Suprapubic skin (tissue), 4 donors: Measurements from ENCODE around the gene KRT78. TPM values are rescaled to one million over a fixed set of nuclear protein-coding genes. Genes with fewer than 3 reads are reported as not detected.
"Not testable (repeated sequence)": the region's sequence is repeated elsewhere in the genome, so short reads cannot be mapped to it uniquely, and the experiment has no call there.

Source experiments
- DNase-seq, 2 donors: peaks; one replicate each; pipeline ENCODE4 v3.0.0-alpha.2; 2019; ENCODE audit warnings: low spot score in 2 of 2
- H3K27ac ChIP-seq: fragments of 200-600 bp; sonication (generic); one replicate; pipeline ENCODE4 v1.5.1; 2019
- H3K27me3 ChIP-seq: fragments of 200-600 bp; sonication (generic); one replicate; pipeline ENCODE4 v1.5.1; 2019
- H3K36me3 ChIP-seq: fragments of 200-600 bp; sonication (generic); one replicate; pipeline ENCODE4 v1.5.1; 2019
- H3K4me1 ChIP-seq: fragments of 200-600 bp; sonication (generic); one replicate; pipeline ENCODE4 v1.5.1; 2019
- H3K4me3 ChIP-seq: fragments of 200-600 bp; sonication (generic); one replicate; pipeline ENCODE4 v1.5.1; 2019; ENCODE audit warnings: mild to moderate bottlenecking
- H3K9me3 ChIP-seq: fragments of 200-600 bp; sonication (generic); one replicate; pipeline ENCODE4 v1.5.1; 2019
- CTCF ChIP-seq, 2 donors: fragments of 200-600 bp in 1 of 2; fragments of 450-650 bp in 1 of 2; sonication (generic) in 1 of 2; IDR thresholded peaks; one replicate each; pipeline ENCODE4 v1.5.1; 2016 to 2019; ENCODE audit warnings: antibody characterized with exemption in 2 of 2, mild to moderate bottlenecking in 1 of 2, moderate library complexity in 1 of 2
- EP300 ChIP-seq: sonication (generic); formaldehyde crosslinking; IDR thresholded peaks from one replicate; pipeline ENCODE4 v1.6.1; 2017; ENCODE audit warnings: antibody characterized with exemption
- POLR2A ChIP-seq, 2 donors: fragments of 450-650 bp; IDR thresholded peaks; one replicate each; pipeline ENCODE4 v1.6.1; 2017; ENCODE audit warnings: antibody characterized with exemption in 2 of 2, mild to moderate bottlenecking in 2 of 2, moderate library complexity in 2 of 2
- POLR2AphosphoS5 ChIP-seq, 3 donors: sonication (generic); formaldehyde crosslinking; IDR thresholded peaks; one replicate each; pipeline ENCODE4 v1.6.1; 2017; ENCODE audit warnings: antibody characterized with exemption in 3 of 3
- WGBS: methylation state at CpG from one replicate; pipeline ENCODE4 v1.1.5; 2018; 5-methylcytosine and 5-hydroxymethylcytosine counted together
- total RNA-seq, 4 donors: library from RNA; depleted of rRNA; stranded (reverse); fragments of >200 nt; gene quantifications; one replicate each; pipeline ENCODE4 v1.1.0, GENCODE V29; 2016

Gene KRT78
- total RNA-seq, 4 donors from 2014 or later = 48.9 to 115 (median 80.0) TPM

- TF ChIP-seq CTCF (IDR thresholded peaks at IDR 0.05) (no peak), POLR2A (IDR thresholded peaks at IDR 0.05) (no peak), EP300 (no peak), POLR2AphosphoS5 (IDR thresholded peaks at IDR 0.05) (no peak)
- no peaks in the 10 kb centered on the region for H3K4me1 ChIP-seq
- H3K27me3 ChIP-seq = peaks cover 3% of the 10 kb centered on the region
- H3K27ac ChIP-seq = no peak overlapping the region
- no peak for DNase-seq
- no peaks in the 10 kb centered on the region for H3K9me3 ChIP-seq
- no peaks in the 10 kb centered on the region for H3K36me3 ChIP-seq
- no peak overlapping the region for H3K4me3 ChIP-seq
Measured at GRCh38 chr12:52797529-52797894, 51.3 kb downstream of the KRT78 start.

- 89% methylated on average over 3 of the region's 3 CpGs for WGBS
- DNase-seq = no peak
- Histone ChIP-seq H3K36me3 (no peaks in the 10 kb centered on the region), H3K27ac (no peak overlapping the region), H3K27me3 (peaks cover 5% of the 10 kb centered on the region), H3K4me1 (no peaks in the 10 kb centered on the region), H3K9me3 (no peaks in the 10 kb centered on the region), H3K4me3 (no peak overlapping the region)
- no peak for TF ChIP-seq CTCF (IDR thresholded peaks at IDR 0.05)
- TF ChIP-seq POLR2AphosphoS5 (IDR thresholded peaks at IDR 0.05) = no peak
- no peak for TF ChIP-seq EP300
- no peak for TF ChIP-seq POLR2A (IDR thresholded peaks at IDR 0.05)
Measured at GRCh38 chr12:52796839-52797528, 51.8 kb downstream of the KRT78 start.

- H3K9me3 ChIP-seq = no peaks in the 10 kb centered on the region
- no peaks in the 10 kb centered on the region for H3K36me3 ChIP-seq
- TF ChIP-seq POLR2AphosphoS5 (IDR thresholded peaks at IDR 0.05) = no peak
- no peaks in the 10 kb centered on the region for H3K4me1 ChIP-seq
- WGBS = 100% methylated on average over 2 of the region's 3 CpGs
- DNase-seq = no peak
- no peak overlapping the region for H3K4me3 ChIP-seq
- no peak overlapping the region for H3K27ac ChIP-seq
- H3K27me3 ChIP-seq = peaks cover 9% of the 10 kb centered on the region
Measured at GRCh38 chr12:52796429-52796794, 52.4 kb downstream of the KRT78 start.

- 90% methylated on average over 17 of the region's 17 CpGs for WGBS
- H3K36me3 ChIP-seq = no peaks in the 10 kb centered on the region
Measured at GRCh38 chr12:52795694-52796428, 52.9 kb downstream of the KRT78 start, which contains the start of gene KRT3. Gene KRT3 (minus strand): TSS chr12:52796117. CDS start chr12:52796042, 75 bp downstream.

GRCh38 chr12:52795332-52795674 is 53.5 kb downstream of the KRT78 start:
- not testable (repeated sequence) for H3K4me1 ChIP-seq, H3K4me3 ChIP-seq, H3K9me3 ChIP-seq, DNase-seq, H3K36me3 ChIP-seq, H3K27ac ChIP-seq
- H3K27me3 ChIP-seq = peaks cover 19% of the 10 kb centered on the region
- 92% methylated on average over 2 of the region's 2 CpGs for WGBS

More at GRCh38 chr12:52795694-52796428, 52.9 kb downstream of the KRT78 start, which contains the start of gene KRT3:
- H3K27ac ChIP-seq = no peak within 1 kb of the TSS
- H3K9me3 ChIP-seq = no peaks in the 10 kb centered on the region
- peaks cover 15% of the 10 kb centered on the region for H3K27me3 ChIP-seq
- no peak for DNase-seq
- no peaks in the 10 kb centered on the region for H3K4me1 ChIP-seq
- TF ChIP-seq POLR2AphosphoS5 (IDR thresholded peaks at IDR 0.05) (no peak), CTCF (IDR thresholded peaks at IDR 0.05) (no peak), EP300 (no peak), POLR2A (IDR thresholded peaks at IDR 0.05) (no peak)
- no peak within 1 kb of the TSS for H3K4me3 ChIP-seq

- Histone ChIP-seq H3K27me3 (peaks cover 24% of the 10 kb centered on the region), H3K4me1 (peaks cover 6% of the 10 kb centered on the region), H3K4me3 (no peak overlapping the region), H3K9me3 (no peaks in the 10 kb centered on the region), H3K27ac (no peak overlapping the region), H3K36me3 (no peaks in the 10 kb centered on the region)
- DNase-seq = no peak
- WGBS = 75% methylated on average over 5 of the region's 5 CpGs
- TF ChIP-seq POLR2A (IDR thresholded peaks at IDR 0.05) (no peak), EP300 (no peak), POLR2AphosphoS5 (IDR thresholded peaks at IDR 0.05) (no peak), CTCF (IDR thresholded peaks at IDR 0.05) (no peak)
Measured at GRCh38 chr12:52794479-52795331, 54.1 kb downstream of the KRT78 start.
